Mononuclear cell (primary cell): ENCODE measurements around the gene GTF3C4. TPM values are rescaled to one million over a fixed set of nuclear protein-coding genes. Genes with fewer than 3 reads are reported as not detected.
A peak's percentile ranks its signal among the peaks of the same experiment; 100 is the strongest.

Experiments
- H3K27me3 ChIP-seq: 2 replicates; pipeline ENCODE4 v1.6.0; 2011; ENCODE audit warnings: low read length, control low read depth; ENCODE audit not compliant: insufficient read depth
- H3K4me1 ChIP-seq: 2 replicates; pipeline ENCODE4 v1.5.1; 2011; ENCODE audit warnings: mild to moderate bottlenecking, low read length, control low read depth; ENCODE audit not compliant: insufficient read depth
- H3K4me3 ChIP-seq: 2 replicates; pipeline ENCODE4 v1.5.1; 2011; ENCODE audit warnings: mild to moderate bottlenecking, low read length, moderate library complexity
- H3K9me3 ChIP-seq: 2 replicates; pipeline ENCODE4 v1.5.1; 2011; ENCODE audit warnings: low read depth, mild to moderate bottlenecking, control low read depth, low read length
- total RNA-seq: library from RNA; depleted of rRNA; stranded (reverse); fragments of >200 nt; gene quantifications from one replicate; pipeline ENCODE4 v1.2.3, GENCODE V29; 2012

The GTF3C4 gene
- total RNA-seq: 17.6 TPM

- H3K9me3 ChIP-seq: no peaks in the 10 kb centered on the region
- H3K4me1 ChIP-seq: peaks cover 34% of the 10 kb centered on the region
- no peaks in the 10 kb centered on the region for H3K27me3 ChIP-seq
- H3K4me3 ChIP-seq: peak within 1 kb of the TSS; percentile 100
These were observed at the start of gene GTF3C4 for GRCh38 chr9:132670457-132671391. Gene GTF3C4 (plus strand): TSS chr9:132670464. CDS start chr9:132670599, 135 bp downstream.

- no peaks in the 10 kb centered on the region for H3K27me3 ChIP-seq
- no peaks in the 10 kb centered on the region for H3K4me1 ChIP-seq
- H3K4me3 ChIP-seq: no peak overlapping the region
These were observed 48.1 kb upstream of the GTF3C4 start for GRCh38 chr9:132622159-132622558.

GRCh38 chr9:132626285-132626684 lies 44.0 kb upstream of the GTF3C4 start:
- Histone ChIP-seq H3K27me3 (no peaks in the 10 kb centered on the region), H3K4me1 (no peaks in the 10 kb centered on the region), H3K9me3 (no peaks in the 10 kb centered on the region), H3K4me3 (no peak overlapping the region)

More at GRCh38 chr9:132622159-132622558, 48.1 kb upstream of the GTF3C4 start:
- H3K9me3 ChIP-seq: no peaks in the 10 kb centered on the region

- Histone ChIP-seq H3K4me3 (no peak overlapping the region), H3K4me1 (no peaks in the 10 kb centered on the region), H3K27me3 (no peaks in the 10 kb centered on the region), H3K9me3 (no peaks in the 10 kb centered on the region)
These were observed 43.2 kb upstream of the GTF3C4 start for GRCh38 chr9:132627106-132627505.

- H3K4me3 ChIP-seq: no peak overlapping the region
- no peaks in the 10 kb centered on the region for H3K27me3 ChIP-seq
- H3K4me1 ChIP-seq: no peaks in the 10 kb centered on the region
- H3K9me3 ChIP-seq: no peaks in the 10 kb centered on the region
These were observed 42.7 kb upstream of the GTF3C4 start for GRCh38 chr9:132627594-132627993.

GRCh38 chr9:132628746-132629145 lies 41.5 kb upstream of the GTF3C4 start:
- Histone ChIP-seq H3K27me3 (no peaks in the 10 kb centered on the region), H3K4me1 (no peaks in the 10 kb centered on the region), H3K4me3 (no peak overlapping the region), H3K9me3 (no peaks in the 10 kb centered on the region)

GRCh38 chr9:132630116-132630515 lies 40.1 kb upstream of the GTF3C4 start:
- Histone ChIP-seq H3K27me3 (no peaks in the 10 kb centered on the region), H3K4me3 (no peak overlapping the region), H3K4me1 (no peaks in the 10 kb centered on the region), H3K9me3 (no peaks in the 10 kb centered on the region)

- Histone ChIP-seq H3K4me1 (no peaks in the 10 kb centered on the region), H3K4me3 (no peak overlapping the region), H3K9me3 (no peaks in the 10 kb centered on the region), H3K27me3 (no peaks in the 10 kb centered on the region)
These were observed 39.5 kb upstream of the GTF3C4 start for GRCh38 chr9:132630811-132631210.

- no peaks in the 10 kb centered on the region for H3K27me3 ChIP-seq
- no peak overlapping the region for H3K4me3 ChIP-seq
- H3K4me1 ChIP-seq: no peaks in the 10 kb centered on the region
- no peaks in the 10 kb centered on the region for H3K9me3 ChIP-seq
These were observed 39.0 kb upstream of the GTF3C4 start for GRCh38 chr9:132631280-132631679.

GRCh38 chr9:132631685-132632084 lies 38.6 kb upstream of the GTF3C4 start:
- Histone ChIP-seq H3K4me3 (no peak overlapping the region), H3K9me3 (no peaks in the 10 kb centered on the region), H3K4me1 (no peaks in the 10 kb centered on the region), H3K27me3 (no peaks in the 10 kb centered on the region)

GRCh38 chr9:132632413-132633129 lies 37.7 kb upstream of the GTF3C4 start:
- Histone ChIP-seq H3K27me3 (no peaks in the 10 kb centered on the region), H3K4me1 (no peaks in the 10 kb centered on the region), H3K4me3 (no peak overlapping the region), H3K9me3 (no peaks in the 10 kb centered on the region)

GRCh38 chr9:132634327-132634726 lies 35.9 kb upstream of the GTF3C4 start:
- no peak overlapping the region for H3K4me3 ChIP-seq
- H3K9me3 ChIP-seq: no peaks in the 10 kb centered on the region
- H3K4me1 ChIP-seq: no peaks in the 10 kb centered on the region
- no peaks in the 10 kb centered on the region for H3K27me3 ChIP-seq

GRCh38 chr9:132637351-132637750 lies 32.9 kb upstream of the GTF3C4 start:
- Histone ChIP-seq H3K4me1 (no peaks in the 10 kb centered on the region), H3K27me3 (no peaks in the 10 kb centered on the region), H3K4me3 (no peak overlapping the region), H3K9me3 (no peaks in the 10 kb centered on the region)

GRCh38 chr9:132637801-132638200 lies 32.5 kb upstream of the GTF3C4 start:
- Histone ChIP-seq H3K4me1 (no peaks in the 10 kb centered on the region), H3K4me3 (no peak overlapping the region), H3K27me3 (no peaks in the 10 kb centered on the region), H3K9me3 (no peaks in the 10 kb centered on the region)

- H3K4me3 ChIP-seq: no peak overlapping the region
These were observed 32.0 kb upstream of the GTF3C4 start for GRCh38 chr9:132638240-132638639.

More at GRCh38 chr9:132638240-132638639, 32.0 kb upstream of the GTF3C4 start:
- Histone ChIP-seq H3K27me3 (no peaks in the 10 kb centered on the region), H3K9me3 (no peaks in the 10 kb centered on the region), H3K4me1 (no peaks in the 10 kb centered on the region)
